ENCODE data around the gene ARIH2. TPM values are rescaled to one million over a fixed set of nuclear protein-coding genes. Genes with fewer than 3 reads are reported as not detected.

The ARIH2 gene
- total RNA-seq, 2 donors from 2014 or later, result 70.9 to 125 TPM

DNA sequence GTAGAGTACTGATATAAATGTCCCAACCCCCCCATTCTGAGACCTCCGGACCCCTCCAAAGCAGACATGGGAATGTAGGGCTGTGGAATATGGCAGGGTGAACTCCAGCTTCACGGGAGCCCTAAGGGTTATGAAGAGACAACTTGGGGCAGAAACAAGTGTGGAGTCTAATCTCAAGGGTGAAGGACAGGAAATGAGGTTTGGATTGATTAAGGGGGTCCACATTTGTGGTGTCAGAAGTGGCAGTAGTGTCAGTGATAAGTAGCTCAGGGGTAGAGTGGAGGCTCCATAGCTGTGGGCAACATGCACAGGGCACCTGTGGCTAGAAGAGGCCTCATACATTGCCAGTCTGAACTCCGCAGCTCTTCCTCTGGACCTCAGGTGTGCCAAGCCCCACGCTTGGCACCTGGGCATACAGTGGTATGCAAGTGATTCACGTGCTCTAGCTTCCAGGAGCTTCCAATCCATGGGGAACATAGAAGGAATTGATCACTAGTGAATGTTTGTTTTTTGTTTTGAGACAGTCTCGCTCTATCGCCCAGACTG is 67.3 kb downstream of the ARIH2 start:
- no peaks in the 10 kb centered on the region for H3K9me3 ChIP-seq
- intact Hi-C loops (cut with DNase I), result loop anchor here (10.0 kb wide), 1 partner anchor 109 kb away; the partner anchor contains the start of gene QRICH1
- H3K36me3 ChIP-seq, result peaks cover 4 to 5% of the 10 kb centered on the region in 2 donors
- no peak for DNase-seq (ENCODE audit: low spot score)
- TF ChIP-seq POLR2AphosphoS5 (IDR thresholded peaks at IDR 0.05), result no peak
- TF ChIP-seq, protein P1, sequence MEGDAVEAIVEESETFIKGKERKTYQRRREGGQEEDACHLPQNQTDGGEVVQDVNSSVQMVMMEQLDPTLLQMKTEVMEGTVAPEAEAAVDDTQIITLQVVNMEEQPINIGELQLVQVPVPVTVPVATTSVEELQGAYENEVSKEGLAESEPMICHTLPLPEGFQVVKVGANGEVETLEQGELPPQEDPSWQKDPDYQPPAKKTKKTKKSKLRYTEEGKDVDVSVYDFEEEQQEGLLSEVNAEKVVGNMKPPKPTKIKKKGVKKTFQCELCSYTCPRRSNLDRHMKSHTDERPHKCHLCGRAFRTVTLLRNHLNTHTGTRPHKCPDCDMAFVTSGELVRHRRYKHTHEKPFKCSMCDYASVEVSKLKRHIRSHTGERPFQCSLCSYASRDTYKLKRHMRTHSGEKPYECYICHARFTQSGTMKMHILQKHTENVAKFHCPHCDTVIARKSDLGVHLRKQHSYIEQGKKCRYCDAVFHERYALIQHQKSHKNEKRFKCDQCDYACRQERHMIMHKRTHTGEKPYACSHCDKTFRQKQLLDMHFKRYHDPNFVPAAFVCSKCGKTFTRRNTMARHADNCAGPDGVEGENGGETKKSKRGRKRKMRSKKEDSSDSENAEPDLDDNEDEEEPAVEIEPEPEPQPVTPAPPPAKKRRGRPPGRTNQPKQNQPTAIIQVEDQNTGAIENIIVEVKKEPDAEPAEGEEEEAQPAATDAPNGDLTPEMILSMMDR (IDR thresholded peaks at IDR 0.05), result no peak
- no peak for TF ChIP-seq POLR2A (IDR thresholded peaks at IDR 0.05)
- no peak overlapping the region for H3K4me3 ChIP-seq
- no peaks in the 10 kb centered on the region for H3K27me3 ChIP-seq (replicated peaks; ENCODE audit: insufficient read depth)
- WGBS, result 92% methylated on average over 7 of the region's 7 CpGs
- H3K4me1 ChIP-seq (replicated peaks), result peaks cover 3% of the 10 kb centered on the region
- no peak overlapping the region for H3K27ac ChIP-seq

DNA sequence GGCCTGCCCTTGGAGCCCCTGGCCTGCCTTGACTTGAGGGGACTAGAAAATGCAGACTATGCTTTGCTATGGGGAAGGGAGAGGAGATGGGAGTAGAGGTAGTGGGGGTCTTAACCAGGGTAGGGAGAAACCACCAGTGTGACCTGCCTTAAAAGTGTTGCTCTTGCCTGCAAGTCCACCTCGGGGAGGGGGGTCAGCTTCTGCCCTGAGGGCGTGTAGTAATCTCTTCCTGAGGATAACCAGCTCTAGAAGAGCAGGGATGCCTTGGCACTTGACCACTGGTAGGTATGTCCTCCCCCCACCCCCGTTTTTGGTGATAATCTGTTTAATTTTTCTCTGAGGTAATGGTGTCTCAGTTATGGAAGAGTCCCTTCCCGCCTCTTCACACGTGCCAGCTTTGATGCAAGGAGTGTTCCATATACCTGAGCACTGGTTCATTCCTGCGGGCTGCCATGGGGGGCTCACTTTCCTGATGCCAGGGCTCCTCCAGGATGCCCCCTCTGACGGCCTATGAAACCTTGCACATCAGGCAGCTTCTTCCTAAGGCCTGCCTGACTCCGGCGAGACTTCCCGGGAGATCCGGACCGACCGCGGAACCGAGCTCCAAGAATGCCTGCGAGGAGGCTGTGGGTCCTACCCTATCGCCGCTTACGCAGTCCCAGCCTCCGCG is 70.6 kb downstream of the ARIH2 start:
- intact Hi-C loops (cut with DNase I), result loop anchor here (10.0 kb wide), 1 partner anchor 106 kb away; the partner anchor contains the start of gene QRICH1
- Histone ChIP-seq H3K36me3 (no peaks in the 10 kb centered on the region), H3K27ac (peak overlapping the region; percentile 85 to 88), H3K4me1 (replicated peaks) (peaks cover 3% of the 10 kb centered on the region), H3K9me3 (no peaks in the 10 kb centered on the region), H3K27me3 (replicated peaks; ENCODE audit: insufficient read depth) (no peaks in the 10 kb centered on the region), H3K4me3 (peak overlapping the region; percentile 74 to 75)
- TF ChIP-seq, protein P1 (IDR thresholded peaks at IDR 0.05), result no peak
- TF ChIP-seq POLR2A (IDR thresholded peaks at IDR 0.05) (no peak), POLR2AphosphoS5 (IDR thresholded peaks at IDR 0.05) (no peak)
- DNase-seq (ENCODE audit: low spot score), result no peak
- 2% methylated on average over 21 of the region's 21 CpGs for WGBS

DNA sequence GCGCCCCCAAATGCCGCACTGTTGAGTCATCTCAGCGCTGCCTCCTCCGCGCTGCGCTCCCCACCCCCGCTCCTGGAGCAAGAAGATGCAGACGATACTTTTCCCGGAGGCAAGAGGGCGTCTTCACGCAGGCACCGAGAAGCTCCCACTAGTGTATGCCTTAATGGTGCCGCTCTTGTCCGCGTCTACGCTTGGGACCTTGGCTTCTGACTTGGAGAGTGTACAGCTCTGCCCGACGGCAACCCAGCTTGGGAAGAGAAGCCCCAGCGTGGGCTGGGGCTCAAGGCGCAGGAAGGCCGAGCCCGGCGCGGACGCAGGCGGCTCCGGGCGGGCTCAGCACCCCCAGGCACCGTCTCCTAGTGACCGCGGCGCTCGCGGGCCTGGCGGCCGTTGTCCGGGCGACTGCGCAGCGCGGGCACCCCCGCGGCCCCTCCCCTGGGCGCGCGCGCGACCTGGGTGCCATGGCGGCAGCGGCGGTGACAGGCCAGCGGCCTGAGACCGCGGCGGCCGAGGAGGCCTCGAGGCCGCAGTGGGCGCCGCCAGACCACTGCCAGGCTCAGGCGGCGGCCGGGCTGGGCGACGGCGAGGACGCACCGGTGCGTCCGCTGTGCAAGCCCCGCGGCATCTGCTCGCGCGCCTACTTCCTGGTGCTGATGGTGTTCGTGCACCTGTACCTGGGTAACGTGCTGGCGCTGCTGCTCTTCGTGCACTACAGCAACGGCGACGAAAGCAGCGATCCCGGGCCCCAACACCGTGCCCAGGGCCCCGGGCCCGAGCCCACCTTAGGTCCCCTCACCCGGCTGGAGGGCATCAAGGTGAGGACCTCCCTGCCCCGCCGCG is 71.4 kb downstream of the ARIH2 start, which contains the start of gene P4HTM:
Gene P4HTM (plus strand): TSS at position 446 of the 840 bp plus-strand sequence. CDS start 16 bp downstream, at position 462.
- H3K9me3 ChIP-seq, result no peaks in the 10 kb centered on the region
- no peaks in the 10 kb centered on the region for H3K27me3 ChIP-seq (replicated peaks; ENCODE audit: insufficient read depth)
- peaks cover 3% of the 10 kb centered on the region for H3K4me1 ChIP-seq (replicated peaks)
- 1% methylated on average over 19 of the region's 91 CpGs for WGBS
- H3K27ac ChIP-seq, result peak within 1 kb of the TSS; percentile 85 to 88
- peak; percentile 80 for DNase-seq (ENCODE audit: low spot score)
- no peaks in the 10 kb centered on the region for H3K36me3 ChIP-seq
- intact Hi-C loops (cut with DNase I), result loop anchor here (2.0 to 10.0 kb wide), 2 partner anchors 17 to 105 kb away; partner anchors contain the start of genes QRICH1 and WDR6
- peak; percentile 34 for TF ChIP-seq POLR2A (IDR thresholded peaks at IDR 0.05)
- TF ChIP-seq, protein P1 (IDR thresholded peaks at IDR 0.05), result peak in 3 of 4 experiments; percentile 23 to 48 (median 36)
- TF ChIP-seq POLR2AphosphoS5 (IDR thresholded peaks at IDR 0.05), result peak; percentile 78
- peak within 1 kb of the TSS; percentile 74 to 75 for H3K4me3 ChIP-seq

DNA sequence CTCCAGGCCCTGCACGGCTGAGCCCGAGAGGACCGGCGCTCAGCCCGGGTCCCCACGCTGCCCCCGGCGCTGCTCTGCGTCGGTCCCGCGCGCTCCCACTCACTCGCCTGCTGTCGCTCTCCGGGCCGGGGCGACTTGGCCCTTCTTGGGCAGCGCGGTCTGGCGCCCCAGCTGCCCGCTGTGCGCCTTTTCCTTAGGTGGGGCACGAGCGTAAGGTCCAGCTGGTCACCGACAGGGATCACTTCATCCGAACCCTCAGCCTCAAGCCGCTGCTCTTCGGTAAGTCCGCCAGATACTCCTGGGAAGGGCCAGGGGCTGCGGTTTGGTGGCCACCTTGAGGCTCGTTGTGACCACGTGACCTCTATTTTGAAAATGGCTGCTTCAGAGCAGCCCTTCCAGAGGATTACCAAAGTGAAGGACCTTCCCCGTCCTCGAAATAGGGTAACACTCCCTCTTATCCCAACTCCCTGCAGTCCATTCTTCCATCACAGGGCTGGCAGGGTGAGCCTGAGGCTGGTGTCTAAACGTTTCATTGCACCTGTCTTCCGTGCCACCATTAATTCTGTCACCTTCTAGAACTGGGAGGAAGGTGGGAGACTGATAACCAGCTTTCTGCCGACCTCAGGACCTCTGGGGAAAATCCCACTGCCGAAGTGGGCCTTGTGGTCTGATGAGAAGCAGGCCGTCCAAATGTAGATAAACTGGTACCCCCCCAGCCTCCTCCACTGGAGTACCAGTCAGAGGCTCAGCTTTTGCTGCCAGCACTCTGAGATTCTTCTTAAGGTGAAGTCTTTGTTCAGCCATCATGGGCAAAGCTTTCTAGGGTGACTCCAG is 72.2 kb downstream of the ARIH2 start:
- H3K9me3 ChIP-seq, result no peaks in the 10 kb centered on the region
- no peaks in the 10 kb centered on the region for H3K36me3 ChIP-seq
- H3K4me3 ChIP-seq, result peak overlapping the region; percentile 74 to 75
- no peaks in the 10 kb centered on the region for H3K27me3 ChIP-seq (replicated peaks; ENCODE audit: insufficient read depth)
- WGBS, result 4% methylated on average over 39 of the region's 40 CpGs
- intact Hi-C loops (cut with DNase I), result loop anchor here (2.0 kb wide), 1 partner anchor 16 kb away; the partner anchor contains the start of gene WDR6
- no peak for DNase-seq (ENCODE audit: low spot score)
- peaks cover 3% of the 10 kb centered on the region for H3K4me1 ChIP-seq (replicated peaks)
- TF ChIP-seq POLR2AphosphoS5 (IDR thresholded peaks at IDR 0.05) (peak; percentile 6), POLR2A (IDR thresholded peaks at IDR 0.05) (no peak)
- H3K27ac ChIP-seq, result peak overlapping the region; percentile 85 to 88
